CD4-positive, alpha-beta T cell treated with Interleukin-15 for 1 hour (primary cell): ENCODE measurements around the gene MAP6.

Experiments used
- DNase-seq: peaks from one replicate; pipeline ENCODE4 v3.0.0-alpha.2; 2020

Gene MAP6

GRCh38 chr11:75665990-75666389 lies 2.8 kb downstream of the MAP6 start:
- no peak for DNase-seq

GRCh38 chr11:75665126-75665525 lies 3.7 kb downstream of the MAP6 start:
- DNase-seq: no peak

GRCh38 chr11:75664389-75664788 lies 4.4 kb downstream of the MAP6 start:
- DNase-seq: no peak

- no peak for DNase-seq
These were observed 5.0 kb downstream of the MAP6 start for GRCh38 chr11:75663808-75664207.

GRCh38 chr11:75659836-75660235 lies 9.0 kb downstream of the MAP6 start:
- DNase-seq: no peak

GRCh38 chr11:75656044-75656727 lies 12.7 kb downstream of the MAP6 start:
- DNase-seq: no peak

GRCh38 chr11:75655605-75656004 lies 13.2 kb downstream of the MAP6 start:
- DNase-seq: no peak

- no peak for DNase-seq
These were observed 14.5 kb downstream of the MAP6 start for GRCh38 chr11:75654314-75654713.

- no peak for DNase-seq
These were observed 15.3 kb downstream of the MAP6 start for GRCh38 chr11:75653532-75653931.

GRCh38 chr11:75652936-75653335 lies 15.9 kb downstream of the MAP6 start:
- no peak for DNase-seq

- no peak for DNase-seq
These were observed 17.6 kb downstream of the MAP6 start for GRCh38 chr11:75651218-75651617.

GRCh38 chr11:75650167-75650723 lies 18.6 kb downstream of the MAP6 start:
- no peak for DNase-seq

- no peak for DNase-seq
These were observed 23.9 kb downstream of the MAP6 start for GRCh38 chr11:75644946-75645345.

GRCh38 chr11:75644370-75644769 lies 24.5 kb downstream of the MAP6 start:
- DNase-seq: no peak

GRCh38 chr11:75642402-75643113 lies 26.3 kb downstream of the MAP6 start:
- no peak for DNase-seq

GRCh38 chr11:75639762-75640181 lies 29.1 kb downstream of the MAP6 start:
- peak; percentile 47 for DNase-seq

- no peak for DNase-seq
These were observed 30.8 kb downstream of the MAP6 start for GRCh38 chr11:75637998-75638397.

- no peak for DNase-seq
These were observed 33.6 kb downstream of the MAP6 start for GRCh38 chr11:75635066-75635862.

GRCh38 chr11:75633409-75634066 lies 35.3 kb downstream of the MAP6 start:
- DNase-seq: no peak

- DNase-seq: no peak
These were observed 35.9 kb downstream of the MAP6 start for GRCh38 chr11:75632962-75633361.

- no peak for DNase-seq
These were observed 36.4 kb downstream of the MAP6 start for GRCh38 chr11:75632450-75632849.

GRCh38 chr11:75631086-75631730 lies 37.6 kb downstream of the MAP6 start:
- DNase-seq: no peak
